ENCODE data around the gene RARA. TPM values are rescaled to one million over a fixed set of nuclear protein-coding genes. Genes with fewer than 3 reads are reported as not detected.
A peak's percentile ranks its signal among the peaks of the same experiment; 100 is the strongest.
"Not testable (repeated sequence)": the region's sequence is repeated elsewhere in the genome, so short reads cannot be mapped to it uniquely, and the experiment has no call there.

RARA gene
- polyA plus RNA-seq, 3 donors from 2014 or later = 4.6 to 12.1 (median 4.6) TPM

DNA sequence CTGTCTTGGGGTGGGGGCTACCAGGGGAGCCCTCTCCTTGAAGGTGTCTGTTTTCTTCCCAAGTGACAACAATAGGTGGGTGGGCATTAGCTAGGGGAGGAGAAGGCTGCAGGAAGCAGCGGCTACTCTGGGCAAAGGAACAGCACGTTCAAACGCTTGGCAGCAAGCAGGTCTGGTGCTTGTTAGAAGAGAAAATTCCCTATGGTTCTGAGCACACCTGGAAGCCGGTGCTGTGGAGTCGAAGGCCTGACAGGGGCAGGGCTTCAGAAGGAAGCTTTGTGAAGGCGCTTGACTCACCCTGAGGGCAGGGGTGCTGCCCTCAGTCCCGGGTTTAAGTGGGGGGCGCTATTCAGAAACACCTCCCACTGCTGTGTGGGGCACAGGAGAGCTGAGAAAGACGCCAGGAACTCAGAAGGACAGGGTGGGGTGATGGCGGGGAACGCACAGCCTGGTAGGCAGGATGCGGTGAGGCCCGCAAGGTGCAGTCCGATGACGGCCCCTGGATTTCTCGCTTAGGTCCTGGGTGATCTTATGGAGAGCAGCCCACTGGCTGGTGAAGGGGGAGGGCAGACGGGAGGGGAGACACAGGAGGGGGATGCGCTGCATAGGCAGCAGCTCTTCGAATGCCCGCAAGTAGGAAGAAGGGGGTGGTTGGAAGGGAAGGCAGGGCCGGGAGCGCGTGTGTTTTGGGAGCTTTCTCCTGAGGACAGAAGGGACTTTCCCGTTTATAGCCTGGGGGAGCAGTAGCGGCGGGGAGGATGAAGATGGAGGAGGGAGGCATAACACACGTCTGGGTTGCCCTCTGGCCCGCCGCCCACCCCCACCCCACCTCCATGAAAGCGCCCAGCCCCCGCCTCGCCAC is 52.3 kb downstream of the RARA start:
- Mint-ChIP-seq H3K4me3 (peak overlapping the region in 4 of 5 donors; percentile 18 to 54 (median 28)), H3K4me1 (peaks cover 5 to 7% of the 10 kb centered on the region in 2 donors), H3K36me3 (no peaks in the 10 kb centered on the region), H3K9me3 (no peaks in the 10 kb centered on the region), H3K27me3 (ENCODE audit: low read depth in 3 of 3) (peaks cover 1 to 8% (median 3%) of the 10 kb centered on the region in 3 donors), H3K27ac (no peak overlapping the region)
- DNase-seq = no peak

DNA sequence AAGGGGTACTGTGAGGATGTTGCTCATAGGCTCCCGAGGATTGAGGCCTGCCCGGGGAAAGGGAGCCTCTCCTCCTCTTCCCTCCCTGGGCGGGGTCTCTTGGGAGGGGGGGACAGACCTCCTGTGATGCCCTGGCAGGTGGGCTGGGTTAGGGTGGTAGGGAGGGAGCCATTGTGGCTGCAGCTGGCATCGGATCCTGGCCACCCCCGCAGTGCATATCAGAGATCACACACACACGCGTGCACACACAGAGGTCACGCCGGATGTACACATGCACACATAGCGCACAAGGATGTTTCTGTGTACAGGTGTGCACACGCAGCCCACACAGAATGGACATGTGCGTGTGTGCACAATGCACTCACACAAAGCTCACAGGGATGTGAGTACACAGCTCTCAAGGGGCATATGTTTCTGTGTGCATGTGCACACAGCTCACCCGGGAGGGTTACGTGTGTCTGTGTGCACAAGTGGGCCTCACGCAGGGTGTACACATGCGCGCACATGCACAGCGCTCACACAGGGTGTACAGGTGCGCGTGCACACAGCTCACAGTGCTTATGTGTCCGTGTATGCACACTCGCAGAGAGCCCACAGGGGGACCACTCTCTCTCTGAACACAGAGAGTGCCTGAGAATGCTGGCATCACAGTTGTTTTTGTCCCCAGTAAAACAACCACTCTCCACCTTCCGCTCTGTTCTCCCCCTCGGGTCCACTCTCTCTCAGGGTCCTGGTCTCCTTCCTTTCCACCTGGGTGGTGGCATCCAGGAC is 53.1 kb downstream of the RARA start:
- Mint-ChIP-seq H3K4me1 (peaks cover 5 to 7% of the 10 kb centered on the region in 2 donors), H3K9me3 (no peaks in the 10 kb centered on the region), H3K27me3 (ENCODE audit: low read depth in 3 of 3) (peaks cover 1 to 8% (median 3%) of the 10 kb centered on the region in 3 donors), H3K27ac (no peak overlapping the region), H3K4me3 (peak overlapping the region; percentile 24 to 73 (median 51)), H3K36me3 (no peaks in the 10 kb centered on the region)
- no peak for DNase-seq

DNA sequence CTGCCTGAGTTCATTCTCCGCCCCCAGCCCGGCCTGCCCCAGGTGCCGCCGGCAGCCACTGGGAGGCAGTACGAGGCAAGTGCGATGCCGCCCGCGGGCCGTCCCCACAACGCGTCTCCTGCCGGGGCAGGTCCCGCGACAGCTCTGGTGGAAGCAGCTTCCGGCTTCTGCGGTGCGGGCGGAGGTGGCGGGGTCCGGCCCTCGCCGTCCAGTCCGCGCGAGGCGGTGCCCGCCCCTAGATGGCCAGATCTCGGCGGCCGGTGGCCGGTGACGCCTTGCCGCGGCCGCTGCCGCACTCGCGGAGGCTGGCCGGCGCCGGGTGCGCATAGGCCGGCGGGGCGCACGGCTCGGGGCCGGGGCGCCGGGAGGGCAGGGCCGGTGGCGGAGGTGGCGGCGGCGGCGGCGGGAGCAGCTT is 53.7 kb downstream of the RARA start:
- H3K36me3 Mint-ChIP-seq = no peaks in the 10 kb centered on the region
- peak overlapping the region; percentile 24 to 73 (median 51) for H3K4me3 Mint-ChIP-seq
- H3K9me3 Mint-ChIP-seq = no peaks in the 10 kb centered on the region
- no peak overlapping the region for H3K27ac Mint-ChIP-seq
- H3K4me1 Mint-ChIP-seq = peaks cover 5 to 7% of the 10 kb centered on the region in 2 donors
- peaks cover 1 to 8% (median 3%) of the 10 kb centered on the region in 3 donors for H3K27me3 Mint-ChIP-seq (ENCODE audit: low read depth in 3 of 3)
- peak; percentile 65 to 67 (median 65) for DNase-seq

DNA sequence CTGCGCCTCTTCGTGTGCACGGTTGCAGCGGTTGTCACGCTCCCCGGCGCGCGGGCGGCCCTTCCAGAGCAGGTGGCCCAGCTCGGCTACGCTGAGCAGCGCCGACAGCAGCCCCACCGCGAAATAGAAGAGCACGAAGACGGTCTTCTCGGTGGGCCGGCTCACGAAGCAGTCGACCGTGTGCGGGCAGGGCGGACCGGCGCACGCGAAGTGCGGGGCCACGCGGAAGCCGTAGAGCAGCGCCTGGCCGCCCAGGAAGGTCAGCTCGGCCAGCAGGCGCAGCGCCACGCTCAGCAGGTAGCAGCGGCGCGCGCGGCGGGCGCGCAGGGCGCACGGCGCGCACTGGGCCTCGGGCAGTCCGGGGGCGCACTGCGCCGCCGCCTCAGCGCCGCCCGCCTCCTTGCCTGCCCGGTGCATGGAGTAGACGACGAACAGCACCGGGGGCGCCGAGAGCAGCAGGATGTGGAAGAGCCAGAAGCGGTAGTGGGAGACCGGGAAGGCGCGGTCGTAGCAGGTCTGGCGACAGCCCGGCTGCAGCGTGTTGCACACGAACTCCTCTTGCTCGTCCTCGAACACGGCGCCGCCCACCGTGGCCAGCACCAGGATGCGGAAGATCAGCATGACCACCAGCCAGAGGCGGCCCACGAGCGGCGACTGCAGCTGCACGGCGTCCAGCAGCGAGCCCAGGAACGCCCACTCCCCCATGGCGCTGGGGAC is 54.3 kb downstream of the RARA start:
- DNase-seq = no peak
- Mint-ChIP-seq H3K36me3 (no peaks in the 10 kb centered on the region), H3K27me3 (ENCODE audit: low read depth in 3 of 3) (peaks cover 0 to 8% (median 1%) of the 10 kb centered on the region in 3 donors), H3K4me3 (peak overlapping the region; percentile 64 to 74 (median 71)), H3K9me3 (no peaks in the 10 kb centered on the region), H3K27ac (no peak overlapping the region), H3K4me1 (peaks cover 5 to 7% of the 10 kb centered on the region in 2 donors)

DNA sequence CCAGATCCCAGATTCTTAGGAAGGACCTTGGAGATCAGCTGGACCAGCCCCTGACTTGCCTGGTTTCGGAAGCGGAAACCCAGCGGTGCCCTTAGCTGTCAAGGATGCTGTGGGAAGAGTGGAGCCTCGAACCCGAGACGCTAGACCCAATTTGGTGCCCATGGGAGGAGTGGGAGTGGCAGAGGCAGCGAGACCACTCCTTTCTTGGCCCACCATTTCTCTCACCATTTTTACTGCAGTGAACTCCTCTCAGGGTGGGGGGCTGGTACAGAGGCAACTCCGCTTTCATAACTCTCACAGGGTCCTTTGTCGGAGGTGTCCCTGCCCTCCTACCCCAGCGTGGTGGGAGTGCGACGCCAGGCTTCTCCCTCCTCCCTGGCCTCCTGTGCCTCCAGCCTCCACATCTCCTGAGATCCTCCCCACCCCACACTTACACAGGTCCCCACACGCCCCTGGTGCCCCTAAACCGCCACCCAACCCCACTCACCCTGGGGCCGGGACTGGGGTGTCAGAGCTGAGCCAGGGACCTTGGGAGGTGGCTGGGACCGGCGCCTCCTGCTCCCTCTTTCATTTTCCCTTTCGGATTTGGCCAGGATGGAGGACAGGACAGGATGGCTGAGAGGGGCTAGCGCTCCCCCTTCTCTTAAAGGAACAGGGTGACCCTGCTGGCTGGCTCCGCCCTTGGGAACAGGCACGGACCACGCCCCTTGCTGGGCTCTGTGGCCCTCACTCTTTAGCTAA is 55.3 kb downstream of the RARA start, which contains the start of gene GJD3:
Gene GJD3 (minus strand): TSS at position 617 of the 741 bp plus-strand sequence. CDS start 922 bp downstream, outside the sequence.
- peaks cover 0 to 3% of the 10 kb centered on the region in 2 donors for H3K4me1 Mint-ChIP-seq
- peak within 1 kb of the TSS; percentile 40 to 65 (median 54) for H3K4me3 Mint-ChIP-seq
- DNase-seq = no peak

DNA sequence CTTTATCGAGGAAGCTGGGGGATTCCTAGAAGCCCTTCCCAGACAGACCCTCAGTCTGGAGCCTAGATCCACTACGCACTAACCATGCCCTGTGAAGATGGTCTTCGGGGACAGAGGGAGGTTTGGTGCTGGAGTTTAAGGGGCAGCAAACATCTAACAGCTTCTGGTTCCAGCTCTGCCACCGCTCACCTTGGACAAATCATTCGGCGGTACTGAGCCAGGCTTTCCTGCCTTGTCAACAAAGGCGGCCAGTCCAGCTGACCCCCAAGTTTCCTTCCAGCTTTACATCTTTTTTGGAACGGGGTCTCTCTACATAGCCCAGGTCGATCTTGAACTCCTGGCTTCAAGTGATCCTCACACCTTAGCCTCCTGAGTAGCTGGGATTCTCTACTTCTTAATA is 55.9 kb downstream of the RARA start:
- Mint-ChIP-seq H3K4me1 (peaks cover 0 to 3% of the 10 kb centered on the region in 2 donors), H3K4me3 (peak overlapping the region; percentile 15 to 43 (median 21)), H3K27me3 (ENCODE audit: low read depth in 3 of 3) (peaks cover 1 to 6% (median 1%) of the 10 kb centered on the region in 3 donors), H3K36me3 (no peaks in the 10 kb centered on the region), H3K9me3 (no peaks in the 10 kb centered on the region), H3K27ac (no peak overlapping the region)
- no peak for DNase-seq

More for the DNA sequence above, 55.3 kb downstream of the RARA start, which contains the start of gene GJD3:
- no peaks in the 10 kb centered on the region for H3K9me3 Mint-ChIP-seq
- no peak within 1 kb of the TSS for H3K27ac Mint-ChIP-seq
- no peaks in the 10 kb centered on the region for H3K36me3 Mint-ChIP-seq
- H3K27me3 Mint-ChIP-seq (ENCODE audit: low read depth in 3 of 3) = peaks cover 0 to 8% (median 1%) of the 10 kb centered on the region in 3 donors

DNA sequence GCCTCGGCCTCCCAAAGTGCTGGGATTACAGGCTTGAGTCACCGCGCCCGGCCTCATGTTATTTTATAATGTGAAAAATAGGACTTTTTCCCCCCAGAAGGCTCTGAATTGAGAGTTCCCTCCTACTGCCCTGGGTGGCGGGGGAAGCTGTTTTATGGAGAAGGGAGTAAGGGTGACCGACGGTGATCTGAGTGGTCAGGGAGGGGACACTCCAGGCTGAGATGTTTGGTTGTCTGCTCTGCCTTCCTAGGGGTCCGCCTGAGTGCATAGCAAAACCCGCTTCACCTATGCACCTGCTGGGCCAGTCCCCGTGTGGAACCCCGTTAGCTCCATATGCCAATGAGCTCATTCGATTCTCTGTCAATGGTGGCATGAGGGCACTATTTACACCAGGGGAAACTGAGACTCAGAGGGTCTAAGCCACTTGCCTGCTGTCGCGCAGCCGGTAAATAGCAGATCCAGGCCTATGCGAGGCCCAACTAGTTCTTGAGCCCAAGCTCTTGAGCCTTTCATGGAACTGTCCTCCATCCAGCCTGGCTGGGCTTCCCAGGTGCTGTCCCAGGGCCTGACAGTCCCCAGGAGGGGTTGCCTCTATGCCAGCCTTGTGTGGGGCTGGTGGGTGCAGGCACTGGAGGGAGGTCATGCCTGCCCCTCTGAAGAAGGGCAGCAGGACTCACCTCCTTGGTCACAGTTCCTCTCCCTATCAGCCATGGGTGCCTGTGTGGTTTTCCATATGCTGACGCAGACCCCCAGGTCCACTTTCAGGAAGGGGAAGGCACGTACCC is 57.3 kb downstream of the RARA start:
- no peaks in the 10 kb centered on the region for H3K9me3 Mint-ChIP-seq
- H3K36me3 Mint-ChIP-seq = no peaks in the 10 kb centered on the region
- peaks cover 0 to 3% of the 10 kb centered on the region in 2 donors for H3K4me1 Mint-ChIP-seq
- H3K4me3 Mint-ChIP-seq = no peak overlapping the region
- peaks cover 1 to 5% (median 1%) of the 10 kb centered on the region in 3 donors for H3K27me3 Mint-ChIP-seq (ENCODE audit: low read depth in 3 of 3)
- DNase-seq = no peak
- no peak overlapping the region for H3K27ac Mint-ChIP-seq

DNA sequence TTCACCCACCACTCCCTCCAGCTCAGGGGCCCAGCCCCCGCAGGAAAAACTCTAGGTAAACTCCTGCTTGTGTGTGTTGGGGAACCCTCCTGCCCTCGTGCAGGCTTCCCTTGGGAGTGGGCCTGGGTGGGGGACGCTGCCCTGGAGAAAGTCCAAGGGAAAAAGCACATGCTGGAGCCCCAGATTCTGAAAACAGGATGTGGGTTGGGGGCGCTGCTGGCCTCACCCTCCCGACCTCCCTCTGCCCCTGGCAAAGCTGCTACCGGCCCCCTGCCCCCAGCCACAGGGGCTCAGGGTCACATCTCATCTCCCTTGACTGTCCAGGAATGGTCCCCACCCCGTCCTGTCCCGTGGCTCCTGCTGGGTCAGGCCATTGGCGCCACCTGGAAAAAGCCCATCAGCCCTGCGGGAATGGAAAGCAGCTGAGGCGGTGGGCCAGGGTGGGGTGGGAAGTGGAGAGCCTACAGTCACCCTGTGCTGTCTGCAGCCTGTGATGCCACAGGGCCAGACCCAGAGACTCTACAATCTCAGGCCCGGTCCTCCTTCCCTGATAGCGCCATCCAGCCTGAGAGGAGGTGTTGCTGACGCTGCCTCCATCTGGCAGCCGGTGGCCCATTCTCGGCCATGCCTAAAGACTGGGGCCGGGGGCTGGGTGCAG is 58.0 kb downstream of the RARA start:
- H3K4me3 Mint-ChIP-seq = no peak overlapping the region
- no peak for DNase-seq
- H3K36me3 Mint-ChIP-seq = no peaks in the 10 kb centered on the region
- peaks cover 0 to 3% of the 10 kb centered on the region in 2 donors for H3K4me1 Mint-ChIP-seq
- peaks cover 0 to 6% (median 2%) of the 10 kb centered on the region in 3 donors for H3K27me3 Mint-ChIP-seq (ENCODE audit: low read depth in 3 of 3)
- H3K9me3 Mint-ChIP-seq = no peaks in the 10 kb centered on the region
- no peak overlapping the region for H3K27ac Mint-ChIP-seq

DNA sequence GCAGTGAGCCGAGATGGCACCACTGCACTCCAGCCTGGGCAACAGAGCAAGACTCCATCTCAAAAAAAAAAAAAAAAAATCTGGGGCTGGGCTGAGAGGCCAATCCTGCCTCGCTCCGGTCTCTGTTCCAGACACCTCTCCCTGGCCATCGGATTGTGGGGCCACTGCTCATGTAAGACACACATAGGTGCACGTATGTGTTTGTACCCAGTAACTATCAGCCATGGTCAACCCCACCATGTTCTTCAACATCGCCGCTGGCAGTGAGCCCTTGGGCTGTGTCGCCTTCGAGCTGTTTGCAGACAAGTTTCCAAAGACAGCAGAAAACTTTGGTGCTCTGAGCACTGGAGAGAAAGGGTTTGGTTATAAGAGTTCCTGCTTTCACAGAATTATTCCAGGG is 58.7 kb downstream of the RARA start:
- not testable (repeated sequence) for H3K4me1 Mint-ChIP-seq; H3K4me3 Mint-ChIP-seq; H3K9me3 Mint-ChIP-seq; H3K27ac Mint-ChIP-seq; DNase-seq; H3K27me3 Mint-ChIP-seq (ENCODE audit: low read depth in 3 of 3); H3K36me3 Mint-ChIP-seq

DNA sequence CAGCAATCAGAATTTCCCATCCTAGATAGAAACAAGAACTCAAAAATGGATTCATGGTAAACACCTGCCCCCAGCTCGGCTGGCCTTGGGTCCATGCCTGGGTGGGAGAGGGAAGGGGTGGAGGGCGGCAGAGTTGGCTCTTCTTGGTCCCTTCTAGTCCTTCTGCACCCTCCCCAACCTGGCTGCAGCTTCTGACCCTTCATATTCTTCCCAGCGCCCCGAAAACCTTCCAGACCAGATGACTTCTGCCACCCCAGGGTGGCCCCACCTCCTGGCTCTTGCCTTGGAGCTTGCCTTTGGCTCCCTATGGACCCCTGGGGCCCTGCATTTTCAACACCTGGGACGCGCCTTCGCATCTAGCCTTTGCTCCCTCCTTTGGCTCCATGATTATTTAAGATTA is 60.9 kb downstream of the RARA start:
- Mint-ChIP-seq H3K36me3 (no peaks in the 10 kb centered on the region), H3K9me3 (no peaks in the 10 kb centered on the region), H3K4me1 (no peaks in the 10 kb centered on the region), H3K27me3 (ENCODE audit: low read depth in 3 of 3) (peaks cover 0 to 7% (median 6%) of the 10 kb centered on the region in 3 donors), H3K27ac (no peak overlapping the region), H3K4me3 (no peak overlapping the region)
- no peak for DNase-seq

DNA sequence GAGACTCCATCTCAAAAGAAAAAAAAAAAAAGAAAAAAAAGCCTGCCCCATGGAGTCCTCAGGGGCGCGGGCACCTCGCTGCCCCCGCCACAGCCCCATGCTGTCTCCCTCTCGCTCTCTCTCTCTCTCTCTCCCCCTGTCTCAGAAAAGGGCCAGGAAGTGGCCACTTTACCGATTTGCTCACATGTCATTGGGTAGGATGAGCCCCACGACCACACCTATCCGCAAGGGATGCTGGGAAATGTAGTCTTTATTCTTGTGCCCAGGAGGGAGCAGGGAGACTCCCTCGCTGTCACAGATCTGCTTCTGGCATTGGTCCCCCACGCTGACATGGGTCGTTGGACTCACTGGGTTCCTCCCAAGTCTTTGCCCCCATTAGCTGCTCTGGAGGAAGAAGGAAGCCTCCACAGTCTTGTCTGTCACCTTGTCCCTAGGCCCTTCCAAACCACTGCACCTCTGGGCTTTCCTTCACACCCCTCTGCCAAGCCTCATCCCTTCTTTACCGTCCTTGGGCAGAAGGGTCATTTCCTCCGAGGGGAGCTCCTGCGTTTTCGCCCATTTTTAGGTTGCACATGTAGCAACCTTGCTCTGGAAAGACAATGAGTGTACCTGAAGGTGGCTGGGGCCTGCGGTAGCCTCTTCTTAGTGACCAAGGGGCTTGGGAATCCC is 62.4 kb downstream of the RARA start:
- H3K36me3 Mint-ChIP-seq = no peaks in the 10 kb centered on the region
- H3K27ac Mint-ChIP-seq = no peak overlapping the region
- no peaks in the 10 kb centered on the region for H3K9me3 Mint-ChIP-seq
- DNase-seq = peak in 1 of 3 donors; percentile 25
- H3K4me1 Mint-ChIP-seq = peaks cover 0 to under 1% of the 10 kb centered on the region in 2 donors
- H3K4me3 Mint-ChIP-seq = no peak overlapping the region
- peaks cover 0 to 9% (median 7%) of the 10 kb centered on the region in 3 donors for H3K27me3 Mint-ChIP-seq (ENCODE audit: low read depth in 3 of 3)
